Endodermal cell (in vitro differentiated cells): ENCODE measurements around the gene DAP. TPM values are rescaled to one million over a fixed set of nuclear protein-coding genes. Genes with fewer than 3 reads are reported as not detected.

Source experiments
- DNase-seq: peaks from one replicate; pipeline ENCODE4 v3.0.0-alpha.2; 2017
- H3K27ac ChIP-seq: 2 replicates; pipeline ENCODE4 v1.5.1; 2013; ENCODE audit warnings: mild to moderate bottlenecking, low read depth, low read length, moderate library complexity
- H3K27me3 ChIP-seq: 2 replicates; pipeline ENCODE4 v1.6.1; 2013; ENCODE audit warnings: mild to moderate bottlenecking, low read length, moderate library complexity; ENCODE audit not compliant: insufficient read depth, control insufficient read depth, poor library complexity, severe bottlenecking
- H3K36me3 ChIP-seq: 2 replicates; pipeline ENCODE4 v1.7.0; 2013; ENCODE audit warnings: mild to moderate bottlenecking, low read length, moderate library complexity; ENCODE audit not compliant: control insufficient read depth, insufficient read depth
- H3K4me1 ChIP-seq: one replicate; pipeline ENCODE4 v1.7.0; 2013; ENCODE audit warnings: low read length; ENCODE audit not compliant: control insufficient read depth, insufficient read depth
- H3K4me3 ChIP-seq: 2 replicates; pipeline ENCODE4 v1.5.1; 2013; ENCODE audit warnings: mild to moderate bottlenecking, low read length, moderate library complexity
- H3K9ac ChIP-seq: 2 replicates; pipeline ENCODE4 v1.6.1; 2013; ENCODE audit warnings: mild to moderate bottlenecking, low read length, moderate library complexity; ENCODE audit not compliant: poor library complexity, severe bottlenecking; ENCODE audit errors: extremely low read depth
- H3K9me3 ChIP-seq: 2 replicates; pipeline ENCODE4 v1.6.1; 2013; ENCODE audit warnings: mild to moderate bottlenecking, low read length, moderate library complexity; ENCODE audit not compliant: control insufficient read depth
- H3K27ac Mint-ChIP-seq: 2 replicates; pipeline ENCODE4 v1.8.0; 2020; ENCODE audit warnings: mixed read lengths
- H3K27me3 Mint-ChIP-seq: 2 replicates; pipeline ENCODE4 v1.8.0; 2021; ENCODE audit warnings: mild to moderate bottlenecking, mixed read lengths; ENCODE audit not compliant: insufficient read depth
- H3K36me3 Mint-ChIP-seq: 2 replicates; pipeline ENCODE4 v1.8.0; 2020; ENCODE audit warnings: low read depth, mixed read lengths
- H3K4me1 Mint-ChIP-seq: 2 replicates; pipeline ENCODE4 v1.8.0; 2020; ENCODE audit warnings: mixed read lengths
- H3K4me3 Mint-ChIP-seq: 2 replicates; pipeline ENCODE4 v1.8.0; 2020; ENCODE audit warnings: mild to moderate bottlenecking, moderate library complexity, mixed read lengths
- H3K9me3 Mint-ChIP-seq: 2 replicates; pipeline ENCODE4 v1.8.0; 2020; ENCODE audit warnings: mild to moderate bottlenecking, mixed read lengths
- WGBS, 2 experiments: methylation state at CpG; one replicate each; pipeline versions ENCODE4 v1.1.5 to v1.1.7; 2013; ENCODE audit warnings: missing lambda C conversion rate in 2 of 2, mixed read lengths in 1 of 2; ENCODE audit not compliant: insufficient coverage in 1 of 2, insufficient read length in 1 of 2; 5-methylcytosine and 5-hydroxymethylcytosine counted together
- total RNA-seq, 2 donors: library from RNA; stranded (reverse); fragmentation: NEBNext Ultra II Directional in 1 of 2; extraction: Animal tissue kit (Norgen Biotek cat#: 25700) in 1 of 2; gene quantifications; 2 replicates in 1 of 2; 3 replicates in 1 of 2; pipeline ENCODE4 v1.2.1, GENCODE V29; 2021
- TF ChIP-seq, protein P1 (sequence below): fragments of 200-600 bp; sonication (generic); conservative IDR thresholded peaks from 2 replicates; pipeline ENCODE4 v1.5.0; 2021; ENCODE audit warnings: antibody characterized with exemption, mild to moderate bottlenecking

The DAP gene
- total RNA-seq, 2 donors from 2014 or later = 77.7 to 106 TPM

DNA sequence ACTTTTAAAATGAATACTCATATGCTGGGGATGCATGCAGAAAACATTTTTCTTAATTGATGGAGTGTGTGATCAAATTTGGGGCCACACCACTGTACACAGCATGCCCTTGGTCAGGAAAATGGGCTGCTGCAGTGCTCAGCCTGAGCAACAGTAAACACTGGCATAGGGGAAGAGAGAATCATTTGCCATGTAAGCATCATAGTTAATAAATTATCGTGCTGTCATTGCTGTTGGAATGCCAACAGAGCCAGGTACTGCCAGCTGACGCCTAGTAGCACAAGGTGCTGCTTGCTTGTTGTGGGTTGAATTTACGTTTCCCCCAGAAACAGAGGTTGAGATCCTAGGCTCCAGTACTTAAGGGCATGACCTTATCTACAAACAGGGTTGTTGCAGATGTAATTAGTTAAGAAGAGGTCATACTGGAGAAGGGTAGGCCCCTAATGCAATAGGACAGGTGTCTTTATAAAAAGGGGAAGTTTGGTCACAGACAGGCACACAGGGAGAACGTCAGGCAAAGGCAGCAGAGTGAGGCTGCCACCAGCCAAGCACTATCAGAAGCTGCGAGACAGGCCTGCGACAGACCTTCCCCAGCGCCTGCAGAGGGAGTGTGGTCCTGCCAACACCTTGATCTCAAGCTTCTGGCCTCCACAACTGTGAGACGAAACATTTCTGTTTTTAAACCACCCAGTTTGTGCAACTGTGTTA lies 25.3 kb downstream of the DAP start:
- Histone ChIP-seq H3K4me3 (no peak overlapping the region), H3K4me1 (peaks cover 12% of the 10 kb centered on the region), H3K27me3 (no peaks in the 10 kb centered on the region), H3K36me3 (peaks cover 55% of the 10 kb centered on the region), H3K9me3 (peaks cover 7% of the 10 kb centered on the region), H3K9ac (no peak overlapping the region), H3K27ac (no peak overlapping the region)
- peaks cover 9% of the 10 kb centered on the region for H3K9me3 Mint-ChIP-seq
- WGBS, 2 experiments = 88 to 90% methylated on average over 8 of the region's 8 CpGs
- peaks cover 53% of the 10 kb centered on the region for H3K36me3 Mint-ChIP-seq
- TF ChIP-seq, protein P1, sequence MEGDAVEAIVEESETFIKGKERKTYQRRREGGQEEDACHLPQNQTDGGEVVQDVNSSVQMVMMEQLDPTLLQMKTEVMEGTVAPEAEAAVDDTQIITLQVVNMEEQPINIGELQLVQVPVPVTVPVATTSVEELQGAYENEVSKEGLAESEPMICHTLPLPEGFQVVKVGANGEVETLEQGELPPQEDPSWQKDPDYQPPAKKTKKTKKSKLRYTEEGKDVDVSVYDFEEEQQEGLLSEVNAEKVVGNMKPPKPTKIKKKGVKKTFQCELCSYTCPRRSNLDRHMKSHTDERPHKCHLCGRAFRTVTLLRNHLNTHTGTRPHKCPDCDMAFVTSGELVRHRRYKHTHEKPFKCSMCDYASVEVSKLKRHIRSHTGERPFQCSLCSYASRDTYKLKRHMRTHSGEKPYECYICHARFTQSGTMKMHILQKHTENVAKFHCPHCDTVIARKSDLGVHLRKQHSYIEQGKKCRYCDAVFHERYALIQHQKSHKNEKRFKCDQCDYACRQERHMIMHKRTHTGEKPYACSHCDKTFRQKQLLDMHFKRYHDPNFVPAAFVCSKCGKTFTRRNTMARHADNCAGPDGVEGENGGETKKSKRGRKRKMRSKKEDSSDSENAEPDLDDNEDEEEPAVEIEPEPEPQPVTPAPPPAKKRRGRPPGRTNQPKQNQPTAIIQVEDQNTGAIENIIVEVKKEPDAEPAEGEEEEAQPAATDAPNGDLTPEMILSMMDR = peak; percentile 47
- no peaks in the 10 kb centered on the region for H3K27me3 Mint-ChIP-seq
- no peak overlapping the region for H3K4me3 Mint-ChIP-seq
- no peak for DNase-seq
- H3K27ac Mint-ChIP-seq = no peak overlapping the region
- peaks cover 7% of the 10 kb centered on the region for H3K4me1 Mint-ChIP-seq

DNA sequence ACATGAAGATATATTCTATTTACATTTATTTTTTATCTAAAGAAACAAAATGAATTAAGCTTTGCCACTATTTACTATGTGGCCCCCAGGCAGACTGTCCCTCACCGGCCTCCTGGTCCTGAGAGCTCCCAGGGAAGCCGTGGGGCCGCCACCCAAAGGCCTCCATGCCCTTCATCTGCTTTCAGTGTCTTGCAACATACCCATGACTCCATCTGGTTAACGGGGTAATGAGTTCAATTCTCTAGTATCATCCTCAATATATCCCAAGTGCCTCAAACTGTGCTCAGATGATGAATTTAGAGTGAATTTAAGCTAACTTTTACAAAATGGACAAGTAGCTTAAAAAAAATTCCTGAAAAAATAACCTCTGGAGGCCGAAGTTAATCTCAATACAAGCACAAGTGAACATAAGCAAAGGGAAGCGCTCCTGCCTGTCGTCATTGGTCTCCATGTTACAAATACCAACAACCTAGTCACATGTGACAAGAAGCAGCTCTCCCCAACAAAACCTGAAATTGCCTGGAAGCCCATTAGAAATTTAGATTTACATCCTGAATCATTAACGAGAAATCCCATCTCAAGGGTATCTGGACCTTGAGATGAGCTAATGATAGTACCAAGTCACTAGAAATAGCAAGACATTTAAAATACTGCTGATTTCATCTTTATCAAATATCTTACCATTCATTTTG lies 26.1 kb downstream of the DAP start:
- WGBS, 2 experiments = 81 to 97% methylated on average over 4 to 8 of the region's 8 CpGs
- H3K27me3 ChIP-seq = no peaks in the 10 kb centered on the region
- no peaks in the 10 kb centered on the region for H3K9me3 ChIP-seq
- H3K4me1 ChIP-seq = peaks cover 12% of the 10 kb centered on the region
- Mint-ChIP-seq H3K4me3 (no peak overlapping the region), H3K36me3 (peaks cover 46% of the 10 kb centered on the region), H3K4me1 (peaks cover 11% of the 10 kb centered on the region), H3K27me3 (no peaks in the 10 kb centered on the region), H3K27ac (no peak overlapping the region), H3K9me3 (peaks cover 2% of the 10 kb centered on the region)
- no peak overlapping the region for H3K4me3 ChIP-seq
- H3K36me3 ChIP-seq = peaks cover 47% of the 10 kb centered on the region
- no peak for DNase-seq
- H3K27ac ChIP-seq = no peak overlapping the region
- TF ChIP-seq, protein P1 = no peak
- no peak overlapping the region for H3K9ac ChIP-seq

DNA sequence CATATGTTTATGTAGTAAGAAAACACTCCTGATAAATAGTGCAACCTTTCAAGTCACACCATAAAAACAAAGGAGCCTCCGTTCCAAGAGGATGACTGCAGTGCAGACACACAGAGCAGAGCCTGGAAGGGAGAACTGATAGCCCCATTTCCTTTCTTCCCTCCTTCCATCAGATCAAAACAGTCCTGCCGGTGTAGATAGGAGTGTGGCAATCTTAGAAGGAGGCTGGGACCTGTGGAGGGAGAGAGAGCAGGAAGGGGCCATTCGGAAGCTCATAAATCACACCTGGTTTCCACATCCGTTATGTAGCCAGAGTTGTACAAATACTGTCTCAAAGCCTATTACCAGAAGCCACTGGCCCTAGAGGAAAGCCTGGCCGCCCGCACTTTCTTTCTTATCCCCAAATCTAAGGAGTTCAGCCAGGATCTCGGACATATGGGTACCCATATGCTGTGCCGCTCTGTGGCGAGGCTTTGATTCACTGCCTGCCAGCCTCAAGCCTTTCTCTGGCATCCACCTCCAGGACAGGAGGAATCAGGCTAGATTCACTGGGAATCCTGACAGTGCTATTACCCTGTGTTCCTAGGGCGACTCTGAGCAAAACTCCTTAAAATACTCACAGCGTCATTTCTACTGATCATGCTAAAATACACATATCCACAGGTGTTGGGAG lies 26.9 kb downstream of the DAP start:
- peak overlapping the region; percentile 58 for H3K27ac Mint-ChIP-seq
- Histone ChIP-seq H3K9me3 (no peaks in the 10 kb centered on the region), H3K4me3 (no peak overlapping the region), H3K9ac (no peak overlapping the region), H3K4me1 (peaks cover 18% of the 10 kb centered on the region), H3K27me3 (no peaks in the 10 kb centered on the region), H3K27ac (no peak overlapping the region), H3K36me3 (peaks cover 39% of the 10 kb centered on the region)
- no peaks in the 10 kb centered on the region for H3K27me3 Mint-ChIP-seq
- no peak overlapping the region for H3K4me3 Mint-ChIP-seq
- no peak for DNase-seq
- 86 to 94% methylated on average over 6 to 11 of the region's 11 CpGs for WGBS, 2 experiments
- peaks cover 19% of the 10 kb centered on the region for H3K4me1 Mint-ChIP-seq
- no peaks in the 10 kb centered on the region for H3K9me3 Mint-ChIP-seq
- H3K36me3 Mint-ChIP-seq = peaks cover 39% of the 10 kb centered on the region
- TF ChIP-seq, protein P1 = no peak
